D341Med (cell line): ENCODE results near the gene CDH4.

Experiments used
- DNase-seq: peaks from one replicate; pipeline ENCODE4 v3.0.0; 2012; ENCODE audit warnings: low spot score

The CDH4 gene

DNA sequence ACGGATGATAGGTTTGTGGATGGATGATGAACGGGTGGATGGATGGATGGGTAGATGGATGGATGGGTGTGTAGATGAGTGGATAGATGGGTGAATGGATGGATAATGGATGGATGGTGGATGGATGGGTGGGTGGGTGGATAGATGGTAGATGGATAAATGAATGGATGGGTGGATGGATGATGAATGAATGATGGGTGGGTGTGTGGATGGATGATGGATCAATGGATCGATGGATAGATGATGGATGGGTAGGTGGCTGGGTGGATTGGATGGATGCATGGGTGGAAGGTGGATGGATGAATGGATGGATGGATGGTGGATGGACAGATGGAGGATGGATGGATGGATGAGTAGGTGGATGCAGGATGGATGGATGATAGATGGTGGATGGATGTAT lies 419.5 kb downstream of the CDH4 start:
- DNase-seq, result no peak

GRCh38 chr20:61673152-61673847 lies 421.2 kb downstream of the CDH4 start:
- no peak for DNase-seq

DNA sequence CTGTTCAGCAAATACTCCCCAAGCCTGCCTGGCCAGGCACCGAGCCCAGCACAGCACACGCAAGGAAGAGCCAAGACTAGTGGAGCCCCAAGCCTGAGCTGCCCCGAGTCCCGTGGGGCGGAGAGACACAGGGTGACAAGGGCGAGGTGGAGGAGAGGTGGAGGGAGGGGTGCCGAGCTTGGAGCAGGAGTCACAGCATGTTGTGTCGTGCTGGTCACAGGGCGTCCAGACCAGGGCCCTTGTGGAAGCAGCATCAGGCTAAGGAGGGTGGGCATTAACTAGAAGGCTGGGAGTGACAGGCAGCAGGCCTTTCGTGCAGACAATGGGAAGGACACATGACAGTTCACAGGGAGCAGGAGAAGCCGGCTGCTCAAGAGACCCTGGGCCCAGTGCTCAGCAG lies 422.1 kb downstream of the CDH4 start:
- no peak for DNase-seq

DNA sequence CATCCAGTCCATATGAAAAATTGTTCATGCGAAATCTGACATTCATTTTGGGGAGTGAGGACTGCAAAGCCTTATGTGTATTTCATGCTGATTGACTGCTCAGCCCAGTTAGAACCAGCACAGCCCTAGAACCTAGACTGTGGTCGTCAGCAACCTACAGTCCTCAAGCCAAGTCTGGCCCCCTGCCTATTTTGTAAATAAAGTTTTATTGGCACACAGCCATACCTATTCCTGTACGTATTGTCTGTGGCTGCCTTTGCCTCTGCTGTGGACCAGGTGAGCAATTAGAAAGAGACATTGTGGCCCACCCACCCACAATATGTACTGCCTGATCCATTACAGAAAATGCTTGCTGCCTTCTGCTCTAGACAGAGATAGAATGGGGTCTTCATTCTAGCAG lies 422.6 kb downstream of the CDH4 start:
- no peak for DNase-seq

GRCh38 chr20:61677928-61678327 lies 425.9 kb downstream of the CDH4 start:
- no peak for DNase-seq

GRCh38 chr20:61678437-61678836 lies 426.4 kb downstream of the CDH4 start:
- no peak for DNase-seq

DNA sequence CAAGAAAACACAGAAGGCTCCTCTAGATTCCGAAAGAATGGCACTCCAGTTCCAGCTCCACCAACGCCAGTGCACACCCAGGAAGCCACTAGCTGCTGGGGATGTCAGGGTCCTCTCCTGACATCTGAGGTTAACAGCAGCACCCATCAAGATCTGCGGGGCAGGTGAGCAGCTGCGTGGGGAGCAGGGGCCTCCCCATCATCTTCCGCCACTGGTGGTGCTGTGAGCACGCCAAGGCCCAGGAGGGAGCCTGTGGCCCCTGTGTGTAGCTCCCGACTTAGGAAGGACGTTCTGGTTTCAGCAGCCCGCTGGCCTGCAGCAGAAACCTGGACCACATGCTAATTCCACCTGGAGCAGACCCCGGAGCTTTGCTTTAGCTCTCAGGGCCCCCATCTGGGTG lies 427.4 kb downstream of the CDH4 start:
- no peak for DNase-seq

- no peak for DNase-seq
Measured at GRCh38 chr20:61680096-61680495, 428.0 kb downstream of the CDH4 start.

DNA sequence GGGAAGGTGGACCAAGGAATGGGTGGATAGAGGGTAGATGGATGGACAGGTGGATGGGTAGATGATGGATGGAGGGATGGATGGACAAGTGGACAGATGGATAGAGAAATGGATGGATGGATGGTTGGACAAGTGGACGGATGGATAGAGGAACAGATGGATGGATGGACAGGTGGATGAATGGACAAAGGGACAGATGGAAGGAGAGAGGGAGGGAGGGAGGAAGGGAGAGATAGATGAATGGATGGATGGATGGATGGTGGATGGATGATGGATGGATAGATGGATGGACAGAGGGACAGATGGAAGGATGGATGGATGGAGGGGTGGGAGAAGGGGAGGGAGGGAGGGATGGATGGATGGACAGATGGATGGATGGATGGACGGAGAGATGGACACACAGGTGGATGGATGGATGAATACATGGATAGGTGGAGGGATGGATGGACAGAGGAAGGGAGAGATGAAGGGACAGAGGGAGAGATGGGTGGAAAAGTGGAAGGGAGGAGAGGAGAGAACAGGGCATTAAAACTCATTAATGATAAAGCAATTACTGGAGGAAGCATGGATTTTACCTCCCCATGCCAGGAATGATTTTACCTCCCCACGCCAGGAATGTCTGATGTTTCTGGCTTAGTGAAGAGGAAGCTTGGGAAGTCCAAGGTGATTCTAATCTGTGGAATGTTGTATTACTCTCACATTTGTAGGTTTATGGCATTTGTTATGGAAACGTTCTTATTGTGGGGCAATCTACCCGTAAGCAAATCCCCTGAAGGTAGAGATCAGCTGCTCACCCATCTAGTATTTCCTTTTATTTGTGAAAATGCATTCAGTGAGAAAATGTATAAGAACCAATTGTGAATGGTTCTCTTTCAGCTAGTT lies 430.3 kb downstream of the CDH4 start:
- DNase-seq, result no peak

DNA sequence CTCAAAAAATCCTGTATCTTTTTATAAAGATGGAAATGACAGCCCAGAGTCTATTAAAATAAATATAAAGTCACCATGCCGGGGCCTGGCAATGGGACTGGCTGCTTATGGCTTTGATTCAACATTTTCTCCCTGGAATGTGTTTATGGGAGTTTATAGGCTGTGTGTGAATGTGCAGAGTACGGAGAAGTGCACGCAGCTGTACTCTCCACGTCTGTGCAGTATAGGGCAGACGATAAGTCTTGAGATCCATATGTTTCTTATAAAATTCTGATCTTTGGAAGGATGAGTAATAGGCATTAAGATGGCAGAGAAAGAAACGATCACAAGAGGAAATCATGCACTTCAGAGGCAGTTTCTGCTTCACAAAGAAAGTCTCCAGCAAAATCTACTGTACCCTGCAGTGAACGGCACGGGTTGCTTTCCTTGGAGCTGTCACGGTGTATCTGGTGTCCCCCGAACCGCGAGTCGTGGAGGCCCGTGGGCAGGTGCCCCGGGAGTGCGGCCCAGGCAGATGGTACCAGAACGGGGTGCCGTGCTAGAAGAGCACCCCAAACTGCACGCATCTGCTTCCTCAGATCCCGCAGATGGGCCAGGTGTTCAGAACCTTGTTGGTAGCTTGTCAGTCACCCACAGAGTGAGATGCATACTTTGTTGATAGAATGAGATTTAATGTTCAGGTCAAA lies 431.1 kb downstream of the CDH4 start:
- DNase-seq, result no peak

DNA sequence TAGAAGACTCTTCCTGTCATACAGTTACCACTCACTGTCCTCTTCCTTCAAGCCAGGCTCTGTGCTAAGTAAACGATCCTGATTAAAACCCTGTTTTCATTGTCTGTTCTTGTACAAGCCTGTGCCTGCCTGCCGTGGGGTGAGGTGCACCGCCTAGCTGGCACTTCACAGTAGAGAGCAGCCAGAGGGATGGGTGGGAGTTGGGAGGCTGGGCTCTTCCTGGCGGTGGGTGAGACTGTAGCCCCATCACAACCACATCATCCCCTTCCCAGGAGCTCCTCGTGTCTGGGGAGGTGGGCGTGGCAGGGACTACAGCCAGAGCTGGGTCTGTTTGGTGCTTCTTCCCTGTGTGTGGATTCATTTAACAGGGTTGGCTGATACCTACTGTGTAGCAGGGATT lies 431.7 kb downstream of the CDH4 start:
- no peak for DNase-seq

DNA sequence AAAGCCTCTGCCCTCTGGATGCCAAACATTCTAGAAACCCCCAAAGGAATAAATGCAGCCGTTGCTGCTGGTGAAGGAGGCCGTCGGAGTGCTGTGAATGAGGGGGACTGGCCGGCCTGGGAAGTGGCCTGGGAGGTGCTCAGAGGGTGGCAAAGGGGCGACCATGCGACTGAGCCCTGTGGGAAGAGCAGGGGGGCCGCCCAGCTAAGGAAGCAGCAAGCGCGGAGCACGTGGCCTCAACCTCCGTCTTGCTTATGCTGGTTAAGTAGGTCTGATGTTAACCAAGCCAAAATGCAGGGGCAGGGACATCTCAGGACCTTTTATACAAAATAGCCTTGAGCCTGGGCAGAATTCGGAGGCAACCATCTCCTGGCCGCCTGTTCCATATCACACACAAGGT lies 432.1 kb downstream of the CDH4 start:
- no peak for DNase-seq

- no peak for DNase-seq
Measured at GRCh38 chr20:61684583-61685235, 432.6 kb downstream of the CDH4 start.

DNA sequence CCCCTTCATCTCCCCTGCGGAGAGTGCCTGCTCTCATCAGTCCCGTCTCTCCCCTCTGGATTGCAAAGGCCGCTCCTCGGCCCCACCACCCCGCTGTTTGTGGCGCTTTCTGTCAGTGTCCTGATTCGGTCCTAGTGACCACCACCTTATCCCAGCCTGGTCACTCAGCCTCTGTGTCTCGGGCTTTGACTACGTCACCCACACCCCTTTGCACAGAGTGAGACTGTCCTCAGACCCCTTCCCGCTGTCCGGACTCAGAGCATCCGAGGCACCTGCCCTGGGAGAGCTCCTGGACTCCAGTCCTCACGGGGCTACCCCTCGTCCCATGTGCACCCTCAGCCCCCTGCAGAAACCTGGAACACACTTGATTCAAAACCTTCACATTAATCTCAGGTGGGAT lies 433.4 kb downstream of the CDH4 start:
- DNase-seq, result no peak

DNA sequence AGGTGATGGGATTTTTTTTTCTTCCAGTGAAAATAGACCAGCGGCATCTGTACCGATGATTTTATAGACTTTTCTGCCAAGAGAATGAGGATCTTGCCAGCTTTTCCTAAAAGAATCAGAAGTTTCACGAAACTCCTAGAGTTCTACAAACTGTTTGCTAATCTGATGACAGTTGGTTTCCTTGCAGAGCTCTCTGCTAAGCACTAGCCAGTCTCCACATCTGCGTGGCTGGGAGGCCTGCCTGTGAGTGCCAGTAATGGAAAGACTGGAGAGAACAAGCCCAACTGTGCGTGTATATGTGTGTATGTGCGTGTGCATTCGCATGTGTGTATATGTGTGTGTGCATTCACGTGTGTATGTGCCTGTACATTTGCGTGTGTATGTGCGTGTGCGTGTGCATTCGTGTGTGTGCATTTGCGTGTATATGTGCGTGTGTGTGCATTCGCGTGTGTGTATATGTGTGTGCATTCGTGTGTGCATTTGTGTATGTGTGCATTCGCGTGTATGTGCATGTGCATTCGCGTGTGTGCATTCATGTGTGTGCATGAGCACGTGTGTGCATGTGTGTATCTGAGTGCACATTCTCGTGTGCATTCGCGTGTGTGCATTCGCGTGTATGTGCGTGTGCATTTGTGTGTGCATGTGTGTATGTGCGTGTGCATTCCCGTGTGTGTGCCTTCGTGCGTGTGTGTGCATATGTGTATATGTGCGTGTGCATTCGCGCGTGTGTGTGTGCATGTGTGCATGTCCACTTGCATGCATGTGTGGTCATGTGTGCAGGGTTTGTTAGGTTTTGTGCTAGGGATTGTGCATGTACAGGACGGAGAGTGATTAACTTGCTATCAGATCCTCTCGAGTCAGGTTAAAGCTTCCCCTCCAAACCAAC lies 434.2 kb downstream of the CDH4 start:
- no peak for DNase-seq

DNA sequence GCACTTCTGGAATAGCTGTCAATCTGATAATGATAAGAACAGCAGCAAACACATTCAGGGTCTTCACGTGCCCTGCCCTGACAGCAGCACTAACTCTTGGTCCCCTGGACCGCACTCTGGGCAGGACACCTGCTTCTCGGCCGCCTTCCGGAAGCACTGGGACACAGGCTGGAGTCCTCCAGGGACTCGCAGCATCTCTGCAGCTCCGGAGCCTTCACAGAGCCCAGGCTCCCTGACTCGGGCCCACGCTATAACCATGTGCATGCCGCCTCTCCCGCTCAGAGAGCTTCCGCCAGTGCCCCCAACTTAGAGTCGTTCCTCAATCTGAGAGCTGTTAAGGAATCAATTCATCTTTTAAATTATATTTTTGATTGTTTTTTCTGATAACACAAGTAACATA lies 436.4 kb downstream of the CDH4 start:
- DNase-seq, result no peak

DNA sequence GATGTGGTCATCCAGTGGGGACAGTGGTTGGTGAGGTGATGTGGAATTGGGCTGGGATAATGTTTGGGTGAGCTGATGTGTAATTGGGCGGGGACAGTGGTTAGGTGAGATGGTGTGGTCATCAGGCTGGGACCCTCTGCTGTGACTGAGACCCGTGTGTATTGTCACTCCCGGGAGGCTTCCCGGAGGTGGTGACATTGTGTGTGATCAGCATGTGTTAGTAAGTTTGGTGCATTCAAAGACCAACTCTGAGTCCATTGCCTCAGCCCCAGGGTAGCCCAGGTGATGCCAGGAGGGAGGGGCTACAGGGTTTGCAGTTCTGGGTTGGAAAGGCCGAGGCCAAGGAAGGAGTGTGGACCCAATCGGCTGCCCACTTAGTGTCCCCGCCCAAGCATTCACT lies 438.1 kb downstream of the CDH4 start:
- DNase-seq, result no peak

DNA sequence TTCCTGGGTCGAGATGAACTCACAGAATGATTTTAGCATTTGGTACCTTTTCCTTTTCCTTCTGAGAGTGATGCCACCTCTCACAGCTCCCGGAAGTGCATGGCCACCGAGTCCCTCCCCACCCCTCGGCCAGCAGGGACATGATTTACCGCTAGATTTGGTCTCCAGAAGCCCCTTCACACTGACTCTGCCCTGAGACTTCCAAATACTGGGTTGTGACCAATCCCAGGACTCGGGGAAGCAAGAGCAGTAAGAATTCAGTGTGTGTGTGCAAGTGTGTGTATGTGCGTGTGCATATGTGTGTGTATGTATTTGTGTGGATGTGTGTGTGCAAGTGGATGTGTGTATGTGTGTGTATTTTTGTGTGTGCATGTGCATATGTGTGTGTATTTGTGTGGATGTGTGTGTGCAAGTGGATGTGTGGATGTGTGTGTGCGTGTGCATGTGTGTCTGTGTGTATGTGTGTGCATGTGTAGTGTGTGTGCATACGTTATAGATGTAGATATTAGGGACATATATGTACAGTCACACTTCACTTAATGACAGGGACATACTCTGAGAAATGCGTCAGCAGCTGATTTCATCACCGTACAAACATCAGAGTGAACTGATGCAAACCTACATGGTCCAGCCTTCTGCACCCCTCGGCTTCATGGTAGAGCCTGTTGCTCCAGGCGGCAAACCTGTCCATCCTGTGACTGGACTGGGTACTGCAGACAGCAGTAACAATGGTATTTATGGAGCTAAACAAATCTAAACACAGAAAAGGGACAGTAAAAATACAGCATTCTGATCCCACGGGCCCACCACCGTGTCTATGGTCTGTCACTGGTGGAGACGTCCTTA lies 439.2 kb downstream of the CDH4 start:
- no peak for DNase-seq

GRCh38 chr20:61691978-61692377 lies 439.9 kb downstream of the CDH4 start:
- DNase-seq, result no peak

GRCh38 chr20:61692479-61692878 lies 440.4 kb downstream of the CDH4 start:
- DNase-seq, result no peak
